Mesendoderm (in vitro differentiated cells): Measurements from ENCODE around the gene NEMP2.

Experiments used
- DNase-seq: peaks from one replicate; pipeline ENCODE4 v3.0.0; 2013
- H2AK5ac ChIP-seq: 2 replicates; pipeline ENCODE4 v1.6.1; 2013; ENCODE audit warnings: low read length, inconsistent platforms
- H2BK120ac ChIP-seq: 2 replicates; pipeline ENCODE4 v1.6.1; 2013; ENCODE audit warnings: low read depth, mild to moderate bottlenecking, low read length, moderate library complexity, mixed read lengths
- H2BK15ac ChIP-seq: replicated peaks from 2 replicates; pipeline ENCODE4 v1.6.1; 2013; ENCODE audit warnings: low read depth, mild to moderate bottlenecking, moderate library complexity
- H2BK5ac ChIP-seq: 2 replicates; pipeline ENCODE4 v1.6.1; 2013; ENCODE audit warnings: low read length, inconsistent platforms
- H3K18ac ChIP-seq: 2 replicates; pipeline ENCODE4 v1.6.1; 2013; ENCODE audit warnings: mild to moderate bottlenecking, low read length, mixed read lengths
- H3K23ac ChIP-seq: one replicate; pipeline ENCODE4 v1.6.1; 2013; ENCODE audit warnings: low read length
- H3K27ac ChIP-seq: 2 replicates; pipeline ENCODE4 v1.5.1; 2013; ENCODE audit warnings: low read depth, mild to moderate bottlenecking, inconsistent platforms, low read length, moderate library complexity
- H3K27me3 ChIP-seq: 2 replicates; pipeline ENCODE4 v1.6.1; 2013; ENCODE audit warnings: low read length, control low read depth, mild to moderate bottlenecking, inconsistent platforms; ENCODE audit not compliant: insufficient read depth, poor library complexity
- H3K36me3 ChIP-seq: 2 replicates; pipeline ENCODE4 v1.6.1; 2013; ENCODE audit warnings: low read length, inconsistent platforms; ENCODE audit not compliant: control insufficient read depth, insufficient read depth
- H3K4ac ChIP-seq: one replicate; pipeline ENCODE4 v1.6.1; 2013; ENCODE audit warnings: low read depth, mild to moderate bottlenecking, low read length, moderate library complexity
- H3K4me1 ChIP-seq: 2 replicates; pipeline ENCODE4 v1.6.1; 2013; ENCODE audit warnings: low read depth, low read length, inconsistent platforms; ENCODE audit not compliant: control insufficient read depth
- H3K4me2 ChIP-seq: 2 replicates; pipeline ENCODE4 v1.6.1; 2013; ENCODE audit warnings: low read length
- H3K4me3 ChIP-seq: 2 replicates; pipeline ENCODE4 v1.5.1; 2013; ENCODE audit warnings: mild to moderate bottlenecking, low read length
- H3K56ac ChIP-seq: one replicate; pipeline ENCODE4 v1.6.1; 2013; ENCODE audit warnings: low read length
- H3K79me1 ChIP-seq: 2 replicates; pipeline ENCODE4 v1.6.1; 2013; ENCODE audit warnings: low read length, inconsistent platforms
- H3K79me2 ChIP-seq: 2 replicates; pipeline ENCODE4 v1.6.1; 2013; ENCODE audit warnings: mild to moderate bottlenecking, low read length; ENCODE audit not compliant: control insufficient read depth, insufficient read depth
- H3K9ac ChIP-seq: 2 replicates; pipeline ENCODE4 v1.6.1; 2013; ENCODE audit warnings: low read length, inconsistent platforms
- H4K5ac ChIP-seq: one replicate; pipeline ENCODE4 v1.6.1; 2013; ENCODE audit warnings: low read length
- H4K8ac ChIP-seq: one replicate; pipeline ENCODE4 v1.6.1; 2013; ENCODE audit warnings: low read depth, mild to moderate bottlenecking, control low read depth, low read length, moderate library complexity
- WGBS: extraction: QIAGEN DNeasy Blood & Tissue Kit; methylation state at CpG from one replicate; pipeline ENCODE4 v1.1.7; 2013; ENCODE audit warnings: low lambda C conversion rate, missing lambda C conversion rate; ENCODE audit not compliant: insufficient coverage; ENCODE audit errors: extremely low coverage; 5-methylcytosine and 5-hydroxymethylcytosine counted together

The NEMP2 gene

DNA sequence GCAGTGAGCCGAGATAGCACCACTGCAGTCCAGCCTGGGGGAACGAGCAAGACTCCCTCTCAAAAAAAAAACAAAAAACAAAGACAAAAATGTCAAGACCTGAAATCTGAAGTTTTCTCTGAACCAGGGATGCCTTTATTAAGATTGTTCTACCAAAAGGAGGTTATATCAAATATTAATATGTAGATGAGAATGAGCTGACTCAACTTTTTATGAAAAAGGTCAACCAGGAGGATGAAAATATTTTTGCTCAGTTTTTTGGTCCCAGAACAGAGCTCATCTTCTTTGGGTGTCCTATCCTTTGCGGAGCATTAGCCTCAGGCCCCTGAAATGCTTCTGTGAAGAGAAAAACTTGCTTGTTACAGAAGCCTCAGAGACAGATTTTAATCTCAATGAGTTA lies 44.0 kb downstream of the NEMP2 start:
- H4K5ac ChIP-seq: no peak overlapping the region
- no peak overlapping the region for H3K4me2 ChIP-seq
- H4K8ac ChIP-seq: no peak overlapping the region
- no peak overlapping the region for H2BK5ac ChIP-seq
- WGBS: no CpG with 5 or more reads among the region's 3 CpGs
- DNase-seq: no peak
- H3K79me1 ChIP-seq: no peaks in the 10 kb centered on the region
- H3K4me1 ChIP-seq: no peaks in the 10 kb centered on the region
- H3K18ac ChIP-seq: no peak overlapping the region
- no peak overlapping the region for H2AK5ac ChIP-seq
- no peaks in the 10 kb centered on the region for H3K36me3 ChIP-seq
- H3K27ac ChIP-seq: no peak overlapping the region
- H3K79me2 ChIP-seq: no peaks in the 10 kb centered on the region
- no peak overlapping the region for H3K23ac ChIP-seq
- H2BK15ac ChIP-seq: no peak overlapping the region
- H3K56ac ChIP-seq: no peak overlapping the region
- H3K4me3 ChIP-seq: no peak overlapping the region
- no peak overlapping the region for H2BK120ac ChIP-seq
- H3K27me3 ChIP-seq: no peaks in the 10 kb centered on the region
- H3K4ac ChIP-seq: no peak overlapping the region
- H3K9ac ChIP-seq: no peak overlapping the region

DNA sequence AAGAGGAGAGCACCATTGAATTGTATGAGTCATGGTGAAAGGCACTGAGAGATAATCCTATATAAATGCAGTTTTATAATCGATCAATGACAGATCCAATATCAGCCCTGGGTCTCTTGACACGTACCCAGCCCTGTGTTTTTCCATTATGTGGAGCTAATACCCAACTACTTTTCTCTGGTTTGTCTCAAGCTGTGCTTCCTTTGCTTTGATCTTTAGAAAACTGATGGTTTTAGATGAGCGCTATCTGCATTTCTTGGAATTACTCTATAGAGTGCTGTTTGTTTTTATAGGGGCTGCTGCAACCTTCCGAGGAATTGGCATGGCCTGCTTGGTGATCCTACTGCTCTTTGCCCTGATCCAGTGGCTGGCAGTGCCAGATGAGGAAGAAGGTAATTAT lies 45.0 kb downstream of the NEMP2 start:
- Histone ChIP-seq H4K8ac (no peak overlapping the region), H3K79me1 (no peaks in the 10 kb centered on the region), H2BK120ac (no peak overlapping the region), H2BK15ac (no peak overlapping the region), H2AK5ac (no peak overlapping the region), H3K79me2 (no peaks in the 10 kb centered on the region), H3K36me3 (no peaks in the 10 kb centered on the region), H2BK5ac (no peak overlapping the region), H3K4me3 (no peak overlapping the region), H3K56ac (no peak overlapping the region), H3K9ac (no peak overlapping the region), H3K4ac (no peak overlapping the region), H3K27me3 (no peaks in the 10 kb centered on the region), H3K18ac (no peak overlapping the region), H3K4me2 (no peak overlapping the region), H3K4me1 (no peaks in the 10 kb centered on the region), H3K23ac (no peak overlapping the region), H3K27ac (no peak overlapping the region), H4K5ac (no peak overlapping the region)
- no peak for DNase-seq
- WGBS: no CpG with 5 or more reads among the region's 4 CpGs

DNA sequence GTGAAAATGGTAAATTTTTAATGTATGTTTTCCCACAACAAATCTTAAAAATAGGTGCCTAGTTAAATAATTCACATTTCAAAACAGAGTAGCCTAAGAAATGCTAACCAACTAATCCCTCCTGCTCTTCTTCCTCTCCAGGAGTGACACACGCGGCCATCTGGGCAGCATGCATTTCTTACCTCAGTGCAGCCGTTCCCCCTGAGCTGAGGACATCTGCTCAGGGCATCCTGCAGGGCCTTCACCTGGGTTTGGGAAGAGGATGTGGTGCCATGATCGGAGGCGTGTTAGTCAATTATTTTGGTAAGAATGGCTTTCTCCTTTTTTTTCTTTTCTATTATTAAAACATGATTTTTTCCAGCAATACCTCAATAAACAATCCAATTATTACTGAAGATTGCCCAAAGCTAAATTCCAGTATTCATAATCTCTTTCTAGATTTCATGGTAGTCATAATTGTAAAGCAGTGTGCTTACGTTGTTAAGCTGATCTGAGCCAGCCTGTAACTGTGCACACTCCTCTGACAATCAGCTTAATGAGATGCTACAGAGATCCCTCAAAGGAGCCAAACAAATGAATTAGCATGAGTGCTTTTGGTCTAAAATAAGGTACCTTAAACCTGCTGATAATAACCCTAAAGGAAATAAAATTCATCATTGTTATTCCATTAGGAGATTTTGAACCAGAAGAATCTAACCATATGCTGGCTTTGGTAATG lies 45.8 kb downstream of the NEMP2 start:
- no peak overlapping the region for H2BK15ac ChIP-seq
- H3K9ac ChIP-seq: no peak overlapping the region
- H3K4ac ChIP-seq: no peak overlapping the region
- H3K27me3 ChIP-seq: no peaks in the 10 kb centered on the region
- no peak overlapping the region for H2BK5ac ChIP-seq
- no peak overlapping the region for H3K23ac ChIP-seq
- no peak overlapping the region for H2AK5ac ChIP-seq
- no peak overlapping the region for H3K56ac ChIP-seq
- H3K4me1 ChIP-seq: no peaks in the 10 kb centered on the region
- H3K36me3 ChIP-seq: no peaks in the 10 kb centered on the region
- H3K79me2 ChIP-seq: no peaks in the 10 kb centered on the region
- no peak overlapping the region for H2BK120ac ChIP-seq
- H4K5ac ChIP-seq: no peak overlapping the region
- H3K27ac ChIP-seq: no peak overlapping the region
- DNase-seq: no peak
- WGBS: no CpG with 5 or more reads among the region's 6 CpGs
- no peak overlapping the region for H3K4me2 ChIP-seq
- no peak overlapping the region for H4K8ac ChIP-seq
- H3K4me3 ChIP-seq: no peak overlapping the region
- H3K79me1 ChIP-seq: no peaks in the 10 kb centered on the region
- H3K18ac ChIP-seq: no peak overlapping the region

DNA sequence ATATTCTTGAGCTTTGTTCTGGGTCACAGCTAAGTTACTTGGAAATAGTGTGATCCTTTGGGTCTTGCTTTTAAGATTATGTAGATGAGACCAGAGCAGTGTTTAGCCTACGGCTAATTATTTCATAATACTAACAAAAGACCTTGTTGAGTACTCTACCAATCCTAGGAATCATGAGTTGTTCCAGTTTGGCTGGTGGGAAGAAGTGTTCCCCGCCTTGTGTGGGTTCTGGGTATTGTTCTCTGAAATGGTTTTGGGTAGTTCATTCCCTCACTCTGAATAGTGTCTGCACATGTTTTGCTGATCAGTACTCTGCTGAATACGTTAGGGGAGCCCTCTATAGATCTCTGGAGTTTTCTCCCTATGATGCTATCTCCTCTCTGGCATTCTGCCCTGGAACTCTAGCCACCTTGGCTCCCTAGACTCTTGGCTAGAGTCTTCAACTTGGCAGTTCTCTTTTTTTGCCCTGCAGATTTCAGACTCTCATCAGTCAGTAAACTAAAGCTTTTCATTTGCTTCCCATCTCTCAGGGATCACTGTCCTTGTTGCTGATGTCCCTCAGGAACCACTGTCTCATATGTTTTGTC lies 48.4 kb downstream of the NEMP2 start:
- Histone ChIP-seq H3K79me1 (no peaks in the 10 kb centered on the region), H2BK120ac (no peak overlapping the region)

DNA sequence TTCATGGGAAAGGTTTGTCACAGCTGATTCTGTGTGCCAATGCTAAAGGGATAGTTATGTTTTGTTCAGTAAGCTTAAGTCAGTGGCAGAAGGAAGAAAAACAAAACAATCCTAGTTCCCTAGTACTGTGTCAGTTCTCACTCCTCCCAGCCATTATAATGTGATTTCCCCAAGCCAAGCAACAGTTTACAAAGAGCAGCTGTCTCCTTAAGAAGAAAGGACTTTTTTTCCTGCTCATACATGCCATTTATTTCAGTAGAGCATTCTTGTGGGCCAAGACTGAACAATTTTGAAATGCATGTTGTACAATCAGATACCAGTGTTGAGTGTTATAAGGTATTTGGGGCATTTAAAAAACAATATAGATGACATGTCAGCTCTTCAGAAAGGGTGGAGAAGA lies 52.1 kb downstream of the NEMP2 start:
- no peaks in the 10 kb centered on the region for H3K36me3 ChIP-seq
- H3K23ac ChIP-seq: no peak overlapping the region
- no peak overlapping the region for H3K18ac ChIP-seq
- H3K4me2 ChIP-seq: no peak overlapping the region
- no peaks in the 10 kb centered on the region for H3K4me1 ChIP-seq
- no peak overlapping the region for H2BK5ac ChIP-seq
- DNase-seq: no peak
- no peak overlapping the region for H2AK5ac ChIP-seq
- no peaks in the 10 kb centered on the region for H3K79me2 ChIP-seq
- no peak overlapping the region for H2BK15ac ChIP-seq
- H3K9ac ChIP-seq: no peak overlapping the region
- no peak overlapping the region for H3K56ac ChIP-seq
- H2BK120ac ChIP-seq: no peak overlapping the region
- H3K27ac ChIP-seq: no peak overlapping the region
- H3K27me3 ChIP-seq: no peaks in the 10 kb centered on the region
- H3K4me3 ChIP-seq: no peak overlapping the region
- no peak overlapping the region for H4K5ac ChIP-seq
- H3K4ac ChIP-seq: no peak overlapping the region
- H3K79me1 ChIP-seq: no peaks in the 10 kb centered on the region
- no peak overlapping the region for H4K8ac ChIP-seq

More for the DNA sequence above, 48.4 kb downstream of the NEMP2 start:
- Histone ChIP-seq H3K27ac (no peak overlapping the region), H3K79me2 (no peaks in the 10 kb centered on the region), H3K18ac (no peak overlapping the region), H3K4ac (no peak overlapping the region), H3K27me3 (no peaks in the 10 kb centered on the region), H3K23ac (no peak overlapping the region), H3K9ac (no peak overlapping the region), H3K4me2 (no peak overlapping the region), H3K4me3 (no peak overlapping the region), H4K8ac (no peak overlapping the region), H3K36me3 (no peaks in the 10 kb centered on the region), H2BK15ac (no peak overlapping the region), H4K5ac (no peak overlapping the region), H2AK5ac (no peak overlapping the region), H3K56ac (no peak overlapping the region), H2BK5ac (no peak overlapping the region), H3K4me1 (no peaks in the 10 kb centered on the region)
- WGBS: no CpG with 5 or more reads among the region's 3 CpGs
- DNase-seq: no peak

DNA sequence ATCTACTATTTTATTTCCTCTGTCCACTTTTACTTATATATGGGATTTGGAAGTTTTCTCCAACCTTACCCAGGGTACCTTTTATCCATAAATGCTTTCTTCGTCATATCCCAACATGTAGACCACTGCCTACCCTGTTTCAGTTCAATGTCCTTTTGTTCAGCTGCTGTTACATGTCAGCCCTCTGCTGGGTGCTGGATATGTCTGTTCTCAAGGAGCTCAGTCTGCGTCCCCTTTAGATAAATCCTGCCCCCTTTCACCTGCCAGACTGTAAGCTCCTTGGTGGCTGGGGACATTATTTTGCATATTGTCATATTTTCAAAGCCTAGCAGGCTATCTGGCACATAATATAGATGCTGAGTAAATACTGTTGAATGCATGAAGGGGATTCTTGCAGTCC lies 53.2 kb downstream of the NEMP2 start:
- Histone ChIP-seq H3K27ac (no peak overlapping the region), H3K23ac (no peak overlapping the region), H2BK15ac (no peak overlapping the region), H3K18ac (no peak overlapping the region), H3K9ac (no peak overlapping the region), H2BK120ac (no peak overlapping the region), H3K36me3 (no peaks in the 10 kb centered on the region), H3K79me1 (no peaks in the 10 kb centered on the region), H3K4ac (no peak overlapping the region), H2BK5ac (no peak overlapping the region), H3K79me2 (no peaks in the 10 kb centered on the region), H3K4me3 (no peak overlapping the region), H3K4me2 (no peak overlapping the region), H4K5ac (no peak overlapping the region), H3K4me1 (no peaks in the 10 kb centered on the region), H2AK5ac (no peak overlapping the region), H4K8ac (no peak overlapping the region), H3K27me3 (no peaks in the 10 kb centered on the region), H3K56ac (no peak overlapping the region)
- WGBS: no CpG with 5 or more reads among the region's 2 CpGs
- no peak for DNase-seq
